RPMI7951 (cell line): ENCODE measurements around the gene MLLT3. TPM values are rescaled to one million over a fixed set of nuclear protein-coding genes. Genes with fewer than 3 reads are reported as not detected.

Source experiments
- DNase-seq: peaks from one replicate; pipeline ENCODE4 v3.0.0-alpha.2; 2012; ENCODE audit warnings: low read depth
- total RNA-seq: library from RNA; depleted of rRNA; stranded (reverse); fragments of >200 nt; shearing (Covaris generic); gene quantifications from 2 replicates; pipeline ENCODE4 v1.2.3, GENCODE V29; 2014

The MLLT3 gene
- total RNA-seq, 1 experiment from 2014 or later, result 18.3 TPM

GRCh38 chr9:20512106-20512505, 110.2 kb downstream of the MLLT3 start:
- DNase-seq, result no peak

GRCh38 chr9:20511686-20512085, 110.6 kb downstream of the MLLT3 start:
- DNase-seq, result no peak

GRCh38 chr9:20509466-20509865, 112.8 kb downstream of the MLLT3 start:
- no peak for DNase-seq

- peak; percentile 17 for DNase-seq
Measured at GRCh38 chr9:20508242-20508641, 114.1 kb downstream of the MLLT3 start.

GRCh38 chr9:20507431-20507830, 114.9 kb downstream of the MLLT3 start:
- no peak for DNase-seq

DNA sequence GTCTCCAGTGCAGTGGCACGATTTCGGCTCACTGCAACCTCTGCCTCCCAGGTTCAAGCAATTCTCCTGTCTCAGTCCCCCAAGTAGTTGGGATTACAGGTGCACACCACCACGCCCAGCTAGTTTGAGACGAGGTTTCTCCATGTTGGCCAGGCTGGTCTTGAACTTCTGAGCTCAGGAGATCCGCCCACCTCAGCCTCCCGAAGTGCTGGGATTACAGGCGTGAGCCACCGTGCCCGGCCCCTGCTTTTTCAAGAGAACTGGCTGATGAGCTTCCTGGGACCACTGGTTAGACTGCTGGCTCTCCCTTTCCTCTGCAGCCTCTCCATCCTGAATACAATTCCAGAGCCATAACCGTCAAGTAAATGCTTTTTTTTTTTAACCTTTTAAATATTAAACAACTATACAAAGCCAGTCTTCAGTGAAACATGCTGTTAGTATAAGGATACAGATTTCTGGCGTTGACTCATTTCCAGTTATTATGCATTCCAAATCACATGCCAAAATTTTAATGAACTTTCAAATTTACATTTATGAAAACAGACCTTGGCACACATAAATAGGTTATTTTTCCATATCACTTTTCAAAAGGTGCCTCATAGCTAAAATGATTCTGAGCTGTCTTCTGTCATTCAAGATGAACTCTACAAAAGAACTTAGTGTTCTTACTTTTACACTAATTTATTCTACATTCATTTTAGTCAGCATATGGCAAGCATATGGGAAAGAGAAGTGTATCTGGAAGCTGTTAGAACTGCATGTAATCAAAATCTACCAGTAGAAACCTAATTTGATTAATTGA, 116.0 kb downstream of the MLLT3 start:
- no peak for DNase-seq

DNA sequence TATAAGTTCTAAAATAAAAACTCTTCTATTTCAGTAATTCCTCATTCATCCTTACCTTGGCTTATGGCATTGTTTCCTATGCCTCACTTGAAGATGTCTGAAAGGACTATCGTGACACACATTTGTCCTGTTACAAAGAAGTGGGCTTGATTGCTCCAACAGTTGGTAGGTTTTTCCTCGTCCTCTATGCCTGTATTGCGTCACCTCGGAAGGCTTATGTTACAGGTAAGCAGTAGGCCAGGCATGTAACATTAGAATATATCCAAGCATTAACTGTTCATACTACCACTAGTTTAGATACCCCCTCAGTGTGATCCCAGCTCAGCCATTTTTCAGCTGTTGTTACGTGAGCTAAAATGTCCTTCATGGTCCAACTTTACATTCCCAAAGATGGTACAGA, 116.7 kb downstream of the MLLT3 start:
- DNase-seq, result no peak

GRCh38 chr9:20504930-20505329, 117.4 kb downstream of the MLLT3 start:
- no peak for DNase-seq

- no peak for DNase-seq
Measured at GRCh38 chr9:20500101-20500500, 122.2 kb downstream of the MLLT3 start.

GRCh38 chr9:20499013-20499412, 123.3 kb downstream of the MLLT3 start:
- no peak for DNase-seq

DNA sequence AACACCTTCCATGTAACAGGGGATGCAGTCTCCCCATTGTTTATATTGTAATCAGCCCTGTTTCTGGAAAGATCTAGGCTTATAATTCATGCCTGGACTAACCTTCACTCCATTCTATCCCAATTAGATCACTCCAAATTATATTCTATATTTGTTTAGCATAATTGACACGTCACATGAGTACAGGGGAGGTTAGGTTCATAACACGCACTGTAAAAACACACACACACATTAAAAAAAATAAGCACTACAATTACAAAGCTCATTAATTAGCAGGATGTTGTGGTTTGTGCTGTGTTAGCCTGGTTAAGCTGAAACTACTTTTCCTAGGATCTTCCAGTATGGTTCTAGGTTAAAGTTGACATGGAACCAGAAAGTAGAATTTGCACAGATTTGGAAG, 126.0 kb downstream of the MLLT3 start:
- no peak for DNase-seq

DNA sequence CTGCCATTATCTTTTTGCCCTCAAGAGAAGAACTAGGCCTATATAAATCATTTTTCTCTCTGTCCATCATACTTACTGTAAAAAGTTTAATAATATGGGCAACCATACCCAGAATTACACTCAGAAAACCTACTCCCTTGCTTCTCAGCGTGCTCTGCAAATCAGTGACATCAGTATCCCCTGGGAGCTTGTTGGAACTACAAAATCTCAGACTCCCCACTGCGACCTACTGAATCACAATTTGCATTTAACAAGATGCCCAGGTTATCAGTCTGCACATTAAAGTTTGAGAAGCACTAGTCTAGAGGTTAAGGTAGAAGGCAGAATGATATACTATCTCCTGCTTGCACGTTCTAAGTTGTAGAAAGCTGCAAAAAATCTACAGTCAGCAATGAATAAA, 127.2 kb downstream of the MLLT3 start:
- no peak for DNase-seq

GRCh38 chr9:20494035-20494434, 128.3 kb downstream of the MLLT3 start:
- no peak for DNase-seq

- no peak for DNase-seq
Measured at GRCh38 chr9:20492772-20493171, 129.5 kb downstream of the MLLT3 start.

DNA sequence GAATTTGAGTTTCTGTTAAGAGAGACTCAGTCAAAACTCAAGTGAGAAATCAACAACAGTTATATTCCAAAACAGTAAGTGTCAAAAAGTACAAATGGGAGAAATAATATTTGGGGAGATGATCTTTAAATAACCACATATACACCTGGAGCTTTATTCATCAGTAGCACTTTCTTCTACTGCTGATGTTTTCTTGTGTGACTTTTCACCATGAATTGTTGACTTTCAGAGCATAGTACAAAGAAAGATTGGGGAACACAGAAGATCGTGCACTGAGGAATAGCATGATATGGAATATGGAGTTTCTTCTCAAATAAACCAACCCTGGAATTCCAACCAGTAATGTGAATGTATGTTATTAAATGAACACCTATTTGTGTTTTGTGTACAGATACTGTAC, 130.7 kb downstream of the MLLT3 start:
- DNase-seq, result no peak

DNA sequence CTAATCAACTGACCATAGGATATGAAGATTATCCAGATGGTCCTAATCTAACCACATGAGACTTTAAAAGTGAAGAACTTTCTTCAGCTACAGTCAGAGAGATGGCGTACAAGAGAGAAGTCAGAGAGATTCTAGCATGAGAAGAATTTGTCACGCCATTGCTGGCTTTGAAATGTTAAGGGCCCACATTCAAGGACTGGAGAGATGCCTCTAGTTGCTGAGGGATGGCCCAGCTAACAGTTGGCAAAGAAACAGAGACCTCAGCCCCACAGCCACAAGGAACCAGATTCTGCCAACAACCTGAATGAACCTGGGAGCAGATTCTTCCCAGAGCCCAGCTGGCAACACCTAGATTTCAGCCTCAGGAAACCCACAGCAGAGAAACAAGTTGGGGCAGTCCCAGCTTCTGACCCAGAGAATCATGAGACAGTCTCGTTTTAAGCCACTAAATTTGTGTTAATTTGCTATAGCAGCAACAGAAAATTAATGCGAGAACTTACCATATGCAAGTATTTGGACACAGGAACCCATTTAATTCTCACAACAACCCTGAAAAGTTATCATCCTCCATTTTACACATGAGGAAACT, 132.0 kb downstream of the MLLT3 start:
- DNase-seq, result no peak

- no peak for DNase-seq
Measured at GRCh38 chr9:20488691-20489090, 133.6 kb downstream of the MLLT3 start.

DNA sequence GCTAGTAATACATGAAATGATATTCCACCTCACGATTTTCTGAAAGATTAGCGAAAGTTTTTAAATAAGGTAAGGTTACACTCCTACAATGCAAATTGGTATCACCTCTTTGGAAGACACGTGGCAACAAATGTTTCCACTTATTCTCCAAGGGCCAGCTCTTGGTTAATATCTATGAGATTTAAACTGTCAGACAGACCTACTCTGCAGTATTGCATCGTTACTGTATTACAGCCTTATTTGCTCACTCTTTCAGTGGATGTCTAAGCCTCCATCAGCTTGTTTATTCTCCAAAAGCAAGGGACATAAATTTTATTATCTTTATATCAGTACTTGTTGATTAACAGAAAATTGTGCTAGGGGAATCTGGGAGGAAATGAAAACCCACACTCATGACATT, 135.7 kb downstream of the MLLT3 start:
- no peak for DNase-seq

- no peak for DNase-seq
Measured at GRCh38 chr9:20481437-20481836, 140.9 kb downstream of the MLLT3 start.

DNA sequence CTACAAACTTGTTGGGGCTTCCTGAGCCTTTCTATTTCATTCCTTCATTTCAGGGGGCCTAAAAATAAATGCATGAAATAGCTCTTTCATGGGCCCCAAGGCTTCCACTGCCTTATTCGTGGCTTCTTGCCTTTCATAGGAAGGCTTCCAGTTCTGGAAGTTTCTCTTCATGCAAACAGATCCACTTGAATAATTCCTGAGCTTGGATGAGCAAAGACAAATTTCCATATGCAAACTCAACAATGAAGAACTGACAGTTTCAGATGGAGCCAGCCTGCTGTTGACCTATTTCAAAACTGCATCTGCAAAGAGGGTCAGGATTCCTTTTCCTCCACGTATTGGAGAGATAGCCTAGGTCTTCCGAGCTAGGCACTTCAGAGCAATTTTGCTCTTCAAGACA, 142.1 kb downstream of the MLLT3 start:
- DNase-seq, result no peak

DNA sequence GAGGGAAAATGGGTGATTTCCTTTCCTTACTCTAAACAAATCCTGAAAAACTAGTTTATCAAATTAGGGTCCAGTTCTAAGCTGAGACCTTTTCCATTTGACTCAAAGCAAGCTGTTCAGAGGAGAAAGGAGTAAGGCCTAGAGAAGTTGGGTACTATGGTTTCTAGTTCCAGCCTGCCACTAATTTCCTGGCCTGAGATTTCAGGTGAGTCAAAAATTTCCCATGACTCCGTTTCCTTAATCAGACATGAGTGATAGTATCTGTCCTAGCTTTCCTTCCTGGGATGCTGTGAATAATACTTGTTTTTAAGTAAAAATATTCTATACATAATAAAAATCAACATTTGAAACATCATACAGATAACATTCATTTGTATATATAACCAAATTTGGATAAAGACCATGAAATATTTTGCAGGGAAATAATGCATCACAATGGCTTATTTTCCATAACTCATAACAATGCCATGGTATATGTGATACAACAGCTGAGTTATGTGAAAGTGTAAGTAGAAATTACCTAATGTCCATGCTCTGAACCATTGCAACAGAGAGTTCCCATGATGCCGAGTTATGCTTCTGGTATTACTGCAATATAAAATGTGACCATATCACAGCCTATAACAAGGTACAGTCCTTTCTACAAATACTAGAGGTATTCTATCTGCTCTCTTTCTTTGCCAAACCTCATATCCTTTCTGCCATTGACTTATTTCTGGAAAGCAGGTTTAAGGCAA, 142.7 kb downstream of the MLLT3 start:
- DNase-seq, result no peak

DNA sequence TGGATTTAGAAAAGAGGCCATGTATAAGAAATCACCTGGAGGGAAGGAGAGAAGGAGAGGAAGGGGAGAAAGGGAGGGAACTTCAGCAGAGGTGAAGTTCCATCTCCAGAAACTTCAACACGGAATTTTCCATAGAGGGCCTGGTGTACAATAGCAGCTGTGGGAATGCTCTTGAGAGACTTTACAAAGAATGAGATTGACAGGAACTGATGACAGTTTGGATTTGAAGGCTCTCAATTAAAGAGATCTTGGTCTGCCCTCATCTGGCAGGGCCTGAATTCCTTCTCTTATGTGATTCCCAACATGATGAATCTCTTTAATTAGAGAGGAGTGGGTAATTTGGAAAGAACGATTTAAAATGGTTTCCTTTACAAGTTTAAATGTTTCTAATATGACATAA, 143.5 kb downstream of the MLLT3 start:
- no peak for DNase-seq
